Measurements from ENCODE around the gene PPP1R8. TPM values are rescaled to one million over a fixed set of nuclear protein-coding genes. Genes with fewer than 3 reads are reported as not detected.

PPP1R8 gene
- total and polyA plus RNA-seq, 2 of the 8 experiments (the other 6 are each of a cell fraction or from before 2014, with no cell fraction given), result 33.4 to 51.8 TPM

DNA sequence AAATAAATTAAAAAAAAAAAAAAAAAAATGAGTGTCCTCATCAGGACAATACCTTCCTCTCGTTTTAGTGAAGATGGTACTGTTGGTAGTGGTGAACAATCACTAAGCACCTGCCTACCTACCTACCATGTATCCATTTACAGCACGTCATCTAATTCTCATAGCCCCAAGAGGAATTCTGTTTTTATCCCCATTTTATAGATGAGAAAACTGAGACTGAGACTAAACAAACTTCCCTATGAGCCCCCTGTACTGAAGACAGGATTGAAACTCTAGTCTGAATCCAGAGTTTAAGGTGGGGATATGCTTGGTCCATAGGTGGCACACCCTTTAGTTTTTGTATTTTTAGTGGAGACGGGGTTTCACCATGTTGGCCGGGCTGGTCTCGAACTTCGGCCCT is 24.5 kb downstream of the PPP1R8 start:
- H3K9me3 ChIP-seq (ENCODE audit: insufficient read depth in 2 of 2, low read depth in 1 of 2, low read length in 1 of 2), result peaks cover 2 to 9% of the 10 kb centered on the region in 2 experiments; a peak in 2 of 4 replicates
- H2BK15ac ChIP-seq (ENCODE audit: low read length), result no peak overlapping the region
- H3K4ac ChIP-seq (replicated peaks; ENCODE audit: insufficient read length, low read depth, low read length), result no peak overlapping the region
- H3K79me1 ChIP-seq (ENCODE audit: low read depth, low read length), result no peaks in the 10 kb centered on the region
- H3K56ac ChIP-seq (replicated peaks; ENCODE audit: insufficient read length, low read depth, low read length), result no peak overlapping the region
- no peak overlapping the region for H2BK20ac ChIP-seq (ENCODE audit: low read length)
- POLR2A ChIA-PET (ENCODE audit: partially characterized antibody), result no interaction called here
- no peak overlapping the region for H2AK5ac ChIP-seq (ENCODE audit: low read depth, low read length)
- H2BK120ac ChIP-seq (replicated peaks; ENCODE audit: low read depth, low read length), result no peak overlapping the region
- H3K4me1 ChIP-seq (replicated peaks in 1 of 4; ENCODE audit: control insufficient read depth in 3 of 4, insufficient read depth in 4 of 4, low read length in 3 of 4), result no peaks in the 10 kb centered on the region
- H2BK5ac ChIP-seq (ENCODE audit: low read depth, low read length), result no peak overlapping the region
- no peak overlapping the region for H2BK12ac ChIP-seq (ENCODE audit: low read depth, low read length)
- H3K27ac ChIP-seq (ENCODE audit: low read depth, low read length), result no peak overlapping the region
- no peak overlapping the region for H3K4me3 ChIP-seq (ENCODE audit: extremely low read depth in 1 of 4, insufficient read depth in 2 of 4, low read depth in 3 of 4, low read length in 4 of 4)
- H3K18ac ChIP-seq (ENCODE audit: extremely low read depth, low read length), result no peak overlapping the region
- DNase-seq (ENCODE audit: low read depth in 1 of 2, low spot score in 2 of 2) (no peak), FAIRE-seq (no peak)
- no peak overlapping the region for H4K8ac ChIP-seq (ENCODE audit: extremely low read depth, insufficient read depth, low read length)
- H4K91ac ChIP-seq (replicated peaks; ENCODE audit: insufficient read length, low read length), result no peak overlapping the region
- CTCF ChIA-PET (ENCODE audit: partially characterized antibody), result no interaction called here
- H3K4me2 ChIP-seq (ENCODE audit: insufficient read depth in 1 of 2, low read depth in 2 of 2, low read length in 2 of 2), result no peak overlapping the region
- no peak overlapping the region for H3K9ac ChIP-seq (replicated peaks in 1 of 4; ENCODE audit: extremely low read depth in 1 of 4, low read depth in 3 of 4, low read length in 3 of 4)
- TF ChIP-seq, protein P1, sequence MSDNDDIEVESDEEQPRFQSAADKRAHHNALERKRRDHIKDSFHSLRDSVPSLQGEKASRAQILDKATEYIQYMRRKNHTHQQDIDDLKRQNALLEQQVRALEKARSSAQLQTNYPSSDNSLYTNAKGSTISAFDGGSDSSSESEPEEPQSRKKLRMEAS (IDR thresholded peaks at IDR 0.05), result no peak
- TF ChIP-seq RXRA (IDR thresholded peaks at IDR 0.05; ENCODE audit: insufficient read depth, low read depth, low read length), result no peak
- H3K79me2 ChIP-seq (ENCODE audit: control insufficient read depth in 1 of 2, insufficient read depth in 2 of 2, low read length in 2 of 2), result no peaks in the 10 kb centered on the region
- H2AFZ ChIP-seq (ENCODE audit: low read length), result no peak overlapping the region
- H3K23me2 ChIP-seq (ENCODE audit: low read depth, low read length), result no peaks in the 10 kb centered on the region
- H3K14ac ChIP-seq (ENCODE audit: insufficient read length), result no peak overlapping the region
- no peaks in the 10 kb centered on the region for H3K27me3 ChIP-seq (replicated peaks in 1 of 4; ENCODE audit: control insufficient read depth in 3 of 4, extremely low read depth in 1 of 4, insufficient read depth in 3 of 4, low read length in 3 of 4)
- no peaks in the 10 kb centered on the region for H4K20me1 ChIP-seq (replicated peaks in 1 of 2; ENCODE audit: control insufficient read depth in 1 of 2, insufficient read depth in 2 of 2, low read length in 2 of 2)
- H3K23ac ChIP-seq (ENCODE audit: insufficient read length), result no peak overlapping the region
- peaks cover 10 to 22% (median 18%) of the 10 kb centered on the region in 4 experiments; a peak in 7 of 8 replicates for H3K36me3 ChIP-seq (ENCODE audit: control insufficient read depth in 2 of 4, insufficient read depth in 4 of 4, low read length in 3 of 4)
- no peak overlapping the region for H4K5ac ChIP-seq (ENCODE audit: insufficient read length, low read depth, low read length)
- 95% methylated on average over 6 of the region's 6 CpGs; no CpG with 5 or more reads in 1 of the 2 experiments for WGBS, 2 experiments (ENCODE audit: extremely low coverage in 1 of 2, insufficient coverage in 1 of 2, insufficient read length in 1 of 2, insufficient replicate concordance in 2 of 2, low coverage in 1 of 2, low lambda C conversion rate in 2 of 2, missing lambda C conversion rate in 1 of 2)

Data from H1 (cell line).